ENCODE results near the gene C6orf52. TPM values are rescaled to one million over a fixed set of nuclear protein-coding genes. Genes with fewer than 3 reads are reported as not detected.

The C6orf52 gene
- total RNA-seq, 1 experiment from 2014 or later: 4.6 TPM

- H3K36me3 ChIP-seq (replicated peaks; ENCODE audit: control insufficient read depth, insufficient read depth, low read length): no peaks in the 10 kb centered on the region
- no peak overlapping the region for H3K4me3 ChIP-seq (ENCODE audit: insufficient read depth, low read depth, low read length)
- no peak for DNase-seq
- H3K27me3 ChIP-seq (ENCODE audit: control insufficient read depth, insufficient read depth, low read length): no peaks in the 10 kb centered on the region; the same call in 1 of the 2 replicates
Measured at GRCh38 chr6:10655508-10656055, 38.8 kb downstream of the C6orf52 start.

- DNase-seq: no peak
- no peaks in the 10 kb centered on the region for H3K27me3 ChIP-seq (ENCODE audit: control insufficient read depth, insufficient read depth, low read length)
- H3K36me3 ChIP-seq (replicated peaks; ENCODE audit: control insufficient read depth, insufficient read depth, low read length): no peaks in the 10 kb centered on the region
- H3K4me3 ChIP-seq (ENCODE audit: insufficient read depth, low read depth, low read length): no peak overlapping the region
Measured at GRCh38 chr6:10644225-10644624, 50.2 kb downstream of the C6orf52 start.

- no peaks in the 10 kb centered on the region for H3K36me3 ChIP-seq (replicated peaks; ENCODE audit: control insufficient read depth, insufficient read depth, low read length)
- no peak overlapping the region for H3K4me3 ChIP-seq (ENCODE audit: insufficient read depth, low read depth, low read length)
- DNase-seq: no peak
- no peaks in the 10 kb centered on the region for H3K27me3 ChIP-seq (ENCODE audit: control insufficient read depth, insufficient read depth, low read length)
Measured at GRCh38 chr6:10643201-10643651, 51.2 kb downstream of the C6orf52 start.

- DNase-seq: no peak
- H3K27me3 ChIP-seq (ENCODE audit: control insufficient read depth, insufficient read depth, low read length): no peaks in the 10 kb centered on the region
- no peaks in the 10 kb centered on the region for H3K36me3 ChIP-seq (replicated peaks; ENCODE audit: control insufficient read depth, insufficient read depth, low read length)
- H3K4me3 ChIP-seq (ENCODE audit: insufficient read depth, low read depth, low read length): no peak overlapping the region
Measured at GRCh38 chr6:10641528-10641927, 52.9 kb downstream of the C6orf52 start.

- Histone ChIP-seq H3K4me3 (ENCODE audit: insufficient read depth, low read depth, low read length) (no peak overlapping the region), H3K27me3 (ENCODE audit: control insufficient read depth, insufficient read depth, low read length) (no peaks in the 10 kb centered on the region), H3K36me3 (replicated peaks; ENCODE audit: control insufficient read depth, insufficient read depth, low read length) (no peaks in the 10 kb centered on the region)
- DNase-seq: no peak
Measured at GRCh38 chr6:10640412-10640811, 54.0 kb downstream of the C6orf52 start.

GRCh38 chr6:10633216-10633615 is 61.2 kb downstream of the C6orf52 start:
- no peak for DNase-seq
- H3K36me3 ChIP-seq (replicated peaks; ENCODE audit: control insufficient read depth, insufficient read depth, low read length): no peaks in the 10 kb centered on the region; the same call in 1 of the 2 replicates
- H3K4me3 ChIP-seq (ENCODE audit: insufficient read depth, low read depth, low read length): no peak overlapping the region
- H3K27me3 ChIP-seq (ENCODE audit: control insufficient read depth, insufficient read depth, low read length): no peaks in the 10 kb centered on the region

GRCh38 chr6:10630178-10630577 is 64.2 kb downstream of the C6orf52 start:
- no peaks in the 10 kb centered on the region for H3K27me3 ChIP-seq (ENCODE audit: control insufficient read depth, insufficient read depth, low read length)
- DNase-seq: no peak
- H3K4me3 ChIP-seq (ENCODE audit: insufficient read depth, low read depth, low read length): no peak overlapping the region
- H3K36me3 ChIP-seq (replicated peaks; ENCODE audit: control insufficient read depth, insufficient read depth, low read length): peaks cover 12% of the 10 kb centered on the region

DNA sequence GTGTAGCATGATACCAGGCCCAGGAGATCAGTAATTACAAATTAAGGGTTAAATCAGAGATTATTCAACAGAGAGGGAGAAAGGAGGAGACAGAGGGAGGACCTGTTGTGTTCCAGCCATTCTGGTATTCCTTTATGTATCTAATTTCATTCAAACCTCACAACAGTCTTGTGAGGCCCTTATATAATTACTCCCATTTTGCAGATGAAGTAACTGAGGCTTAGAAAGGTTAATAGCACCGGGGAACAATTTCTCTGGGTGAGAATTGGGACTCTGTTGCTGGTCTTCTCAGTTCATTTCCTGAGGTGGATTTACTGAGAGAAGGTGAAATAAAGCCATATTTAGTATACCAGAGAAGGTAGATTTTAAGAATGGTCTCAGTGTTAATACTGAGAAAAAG is 66.6 kb downstream of the C6orf52 start:
- Histone ChIP-seq H3K27me3 (ENCODE audit: control insufficient read depth, insufficient read depth, low read length) (no peaks in the 10 kb centered on the region), H3K4me3 (ENCODE audit: insufficient read depth, low read depth, low read length) (no peak overlapping the region), H3K36me3 (replicated peaks; ENCODE audit: control insufficient read depth, insufficient read depth, low read length) (peaks cover 18% of the 10 kb centered on the region)
- DNase-seq: no peak

DNA sequence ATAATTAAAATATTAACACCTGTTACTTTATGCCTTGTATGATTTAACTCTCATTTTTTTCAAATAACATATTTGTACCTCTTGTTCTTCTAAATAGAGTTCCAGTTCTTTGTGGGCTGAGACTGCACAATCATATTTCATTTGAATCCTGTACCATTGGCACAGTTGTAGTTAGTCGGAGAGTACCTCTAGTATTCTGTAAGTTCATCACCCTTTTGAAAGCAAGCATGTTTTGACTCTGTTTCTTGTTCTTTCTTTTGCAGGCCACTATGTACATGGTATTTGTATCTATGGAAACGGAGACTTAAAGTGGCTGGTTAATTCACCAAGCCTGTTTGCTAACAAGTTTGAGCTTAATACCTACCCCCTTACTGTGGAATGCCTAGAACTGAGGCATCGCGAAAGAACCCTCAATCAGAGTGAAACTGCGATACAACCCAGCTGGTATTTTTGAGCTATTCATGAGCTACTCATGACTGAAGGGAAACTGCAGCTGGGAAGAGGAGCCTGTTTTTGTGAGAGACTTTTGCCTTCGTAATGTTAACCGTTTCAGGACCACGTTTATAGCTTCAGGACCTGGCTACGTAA is 68.2 kb downstream of the C6orf52 start:
- no peak for DNase-seq
- no peak overlapping the region for H3K4me3 ChIP-seq (ENCODE audit: insufficient read depth, low read depth, low read length)
- no peaks in the 10 kb centered on the region for H3K27me3 ChIP-seq (ENCODE audit: control insufficient read depth, insufficient read depth, low read length)
- H3K36me3 ChIP-seq (replicated peaks; ENCODE audit: control insufficient read depth, insufficient read depth, low read length): peaks cover 27% of the 10 kb centered on the region

DNA sequence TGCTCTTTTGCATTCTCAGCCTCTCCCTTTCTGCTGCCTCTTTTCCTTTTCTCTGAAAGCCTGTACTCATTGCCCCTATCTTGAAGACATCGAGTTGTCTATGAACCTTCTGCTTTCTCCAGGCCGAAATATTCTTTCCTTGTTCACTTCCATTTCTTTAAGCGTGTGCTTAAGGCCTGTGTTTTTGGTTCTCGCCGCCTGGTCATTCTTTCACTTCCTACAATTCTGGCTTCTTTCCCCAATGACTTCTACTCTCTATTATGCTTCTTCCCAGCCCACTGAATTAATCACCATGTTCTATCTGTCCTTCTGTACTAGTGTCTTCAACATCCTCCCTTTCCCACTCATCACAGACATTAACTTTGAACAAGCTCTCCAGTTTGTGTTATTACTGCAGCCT is 69.6 kb downstream of the C6orf52 start:
- no peak for DNase-seq
- Histone ChIP-seq H3K36me3 (replicated peaks; ENCODE audit: control insufficient read depth, insufficient read depth, low read length) (peaks cover 29% of the 10 kb centered on the region), H3K27me3 (ENCODE audit: control insufficient read depth, insufficient read depth, low read length) (no peaks in the 10 kb centered on the region)

DNA sequence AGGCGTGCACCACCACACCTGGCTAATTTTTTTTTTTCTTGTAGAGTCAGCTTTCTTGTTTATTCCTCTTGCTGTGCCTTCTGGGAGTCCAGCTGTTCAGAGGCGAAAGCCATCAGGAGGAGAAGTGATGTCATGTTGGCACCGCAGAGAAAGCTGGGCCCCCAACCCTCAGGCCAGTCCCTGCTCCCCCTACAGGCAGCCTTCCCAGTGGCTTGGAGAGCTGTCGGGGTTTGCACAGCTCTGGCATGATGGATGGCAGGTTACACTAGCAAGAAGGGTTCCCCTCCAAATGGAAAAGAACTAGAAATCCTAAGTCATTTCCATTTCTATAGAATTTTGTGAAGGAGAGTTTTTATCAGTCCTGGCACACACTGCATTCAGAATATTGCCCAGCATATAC is 72.6 kb downstream of the C6orf52 start:
- Histone ChIP-seq H3K4me3 (ENCODE audit: insufficient read depth, low read depth, low read length) (no peak overlapping the region), H3K36me3 (replicated peaks; ENCODE audit: control insufficient read depth, insufficient read depth, low read length) (peaks cover 24% of the 10 kb centered on the region), H3K27me3 (ENCODE audit: control insufficient read depth, insufficient read depth, low read length) (no peaks in the 10 kb centered on the region)
- peak; percentile 34 for DNase-seq

More for the DNA sequence above, 69.6 kb downstream of the C6orf52 start:
- H3K4me3 ChIP-seq (ENCODE audit: insufficient read depth, low read depth, low read length): no peak overlapping the region

Other genes with a start within 250 kb of the C6orf52 start
- gene GCNT2, start 173.3 kb downstream of the C6orf52 start, total RNA-seq (2014; rRNA removed; shearing (Covaris generic)): 33.4 and 52.5 TPM in 2 replicates
- 39.9 and 44.8 TPM in 2 replicates for gene PAK1IP1, start 356 bp upstream of the C6orf52 start, total RNA-seq (2014; rRNA removed; shearing (Covaris generic))
- 129 and 153 TPM in 2 replicates for gene TMEM14C, start 28.5 kb upstream of the C6orf52 start, total RNA-seq (2014; rRNA removed; shearing (Covaris generic))
- gene TMEM14B, start 53.2 kb upstream of the C6orf52 start, total RNA-seq (2014; rRNA removed; shearing (Covaris generic)): 90.6 and 120 TPM in 2 replicates
- 0.07 TPM in 1 of 2 replicates, not detected in the other for gene MAK, start 143.9 kb upstream of the C6orf52 start, total RNA-seq (2014; rRNA removed; shearing (Covaris generic))
- not detected in 2 replicates for gene GCM2, start 187.4 kb upstream of the C6orf52 start, total RNA-seq (2014; rRNA removed; shearing (Covaris generic))
- gene SYCP2L, start 192.4 kb upstream of the C6orf52 start, total RNA-seq (2014; rRNA removed; shearing (Covaris generic)): 0.38 and 0.63 TPM in 2 replicates

All from H7 (cell line).